Trophoblast cell (in vitro differentiated cells and primary cell): ENCODE data around the gene TAF11.

Source experiments
- DNase-seq, 2 donors: peaks; one replicate each; pipeline ENCODE4 v3.0.0-alpha.2; 2016
- H2AFZ ChIP-seq: 2 replicates; pipeline ENCODE4 v1.6.1; 2013; ENCODE audit warnings: low read length, moderate library complexity, mild to moderate bottlenecking; ENCODE audit not compliant: insufficient read depth, poor library complexity
- H2AK5ac ChIP-seq: 2 replicates; pipeline ENCODE4 v1.6.1; 2013; ENCODE audit warnings: mild to moderate bottlenecking, low read length
- H2BK120ac ChIP-seq: 2 replicates; pipeline ENCODE4 v1.6.1; 2013; ENCODE audit warnings: low read length, mild to moderate bottlenecking, moderate library complexity; ENCODE audit not compliant: insufficient read depth, poor library complexity
- H2BK12ac ChIP-seq: 2 replicates; pipeline ENCODE4 v1.6.1; 2013; ENCODE audit warnings: mild to moderate bottlenecking, low read length, moderate library complexity
- H2BK5ac ChIP-seq: 2 replicates; pipeline ENCODE4 v1.6.1; 2013; ENCODE audit warnings: low read length, low read depth, moderate library complexity, mild to moderate bottlenecking; ENCODE audit not compliant: poor library complexity
- H3K14ac ChIP-seq: 2 replicates; pipeline ENCODE4 v1.6.1; 2013; ENCODE audit warnings: mild to moderate bottlenecking, low read length
- H3K18ac ChIP-seq: 2 replicates; pipeline ENCODE4 v1.6.1; 2013; ENCODE audit warnings: mild to moderate bottlenecking, low read length
- H3K23ac ChIP-seq: 2 replicates; pipeline ENCODE4 v1.6.1; 2013; ENCODE audit warnings: low read length
- H3K27ac ChIP-seq: 2 replicates; pipeline ENCODE4 v1.5.1; 2013; ENCODE audit warnings: low read depth, mild to moderate bottlenecking, inconsistent platforms, low read length, moderate library complexity
- H3K27me3 ChIP-seq: 2 replicates; pipeline ENCODE4 v1.6.1; 2013; ENCODE audit warnings: inconsistent platforms, mild to moderate bottlenecking, low read length, moderate library complexity; ENCODE audit not compliant: insufficient read depth
- H3K36me3 ChIP-seq, 2 experiments: 1 replicate in 1 of 2; 2 replicates in 1 of 2; pipeline ENCODE4 v1.6.1; 2013; ENCODE audit warnings: low read length in 2 of 2, mild to moderate bottlenecking in 2 of 2, moderate library complexity in 1 of 2; ENCODE audit not compliant: insufficient read depth in 2 of 2, control insufficient read depth in 1 of 2
- H3K4ac ChIP-seq: 2 replicates; pipeline ENCODE4 v1.6.1; 2013; ENCODE audit warnings: low read depth, mild to moderate bottlenecking, low read length, moderate library complexity
- H3K4me1 ChIP-seq, 2 experiments: 1 replicate in 1 of 2; 2 replicates in 1 of 2; pipeline ENCODE4 v1.6.1; 2013; ENCODE audit warnings: low read length in 2 of 2, mild to moderate bottlenecking in 2 of 2, moderate library complexity in 1 of 2; ENCODE audit not compliant: insufficient read depth in 2 of 2, control insufficient read depth in 1 of 2
- H3K4me2 ChIP-seq: 2 replicates; pipeline ENCODE4 v1.6.1; 2013; ENCODE audit warnings: inconsistent platforms, mild to moderate bottlenecking, low read length, moderate library complexity
- H3K4me3 ChIP-seq: 2 replicates; pipeline ENCODE4 v1.5.1; 2013; ENCODE audit warnings: mild to moderate bottlenecking, low read depth, low read length, inconsistent platforms
- H3K79me1 ChIP-seq: one replicate; pipeline ENCODE4 v1.6.1; 2013; ENCODE audit warnings: low read length
- H3K79me2 ChIP-seq: 2 replicates; pipeline ENCODE4 v1.6.1; 2013; ENCODE audit warnings: low read length, mild to moderate bottlenecking; ENCODE audit not compliant: control insufficient read depth, insufficient read depth, poor library complexity
- H3K9ac ChIP-seq: 2 replicates; pipeline ENCODE4 v1.6.1; 2013; ENCODE audit warnings: mild to moderate bottlenecking, low read length
- H3K9me3 ChIP-seq: 2 replicates; pipeline ENCODE4 v1.6.1; 2013; ENCODE audit warnings: low read depth, mild to moderate bottlenecking, control low read depth, inconsistent platforms, low read length; ENCODE audit not compliant: insufficient read depth
- H4K12ac ChIP-seq: 2 replicates; pipeline ENCODE4 v1.6.1; 2013; ENCODE audit warnings: low read depth, mild to moderate bottlenecking, low read length, moderate library complexity
- H4K8ac ChIP-seq: 2 replicates; pipeline ENCODE4 v1.6.1; 2013; ENCODE audit warnings: low read depth, mild to moderate bottlenecking, low read length, moderate library complexity
- H4K91ac ChIP-seq: one replicate; pipeline ENCODE4 v1.6.1; 2013; ENCODE audit warnings: low read depth, mild to moderate bottlenecking, low read length, moderate library complexity
- WGBS: extraction: QIAGEN DNeasy Blood & Tissue Kit; methylation state at CpG from one replicate; pipeline ENCODE4 v1.1.7; 2013; ENCODE audit warnings: missing lambda C conversion rate; ENCODE audit not compliant: insufficient read length, insufficient coverage; ENCODE audit errors: extremely low coverage; 5-methylcytosine and 5-hydroxymethylcytosine counted together

TAF11 gene

DNA sequence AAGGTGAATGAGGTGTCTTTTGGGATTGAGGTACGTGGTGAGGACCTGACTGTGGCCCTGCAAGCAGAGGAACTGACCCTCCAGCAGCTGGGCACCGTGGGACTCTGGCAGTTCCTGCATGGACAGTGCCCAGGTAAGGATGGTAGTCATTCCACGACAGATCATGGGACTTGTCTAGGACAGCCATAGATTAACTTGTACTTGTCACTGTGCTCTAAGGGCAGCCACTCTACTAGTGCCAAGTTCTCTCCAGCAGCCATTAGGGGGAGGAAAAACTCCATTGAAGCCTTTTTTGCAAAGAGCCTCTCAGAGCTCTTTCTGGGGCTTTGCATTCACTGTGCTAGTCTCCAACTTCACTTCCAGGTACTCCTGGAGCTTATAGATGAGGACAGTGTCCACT is 20.4 kb downstream of the TAF11 start:
- no peak overlapping the region for H2BK5ac ChIP-seq
- H4K91ac ChIP-seq = no peak overlapping the region
- no peak overlapping the region for H3K14ac ChIP-seq
- no peak overlapping the region for H2AFZ ChIP-seq
- no peak overlapping the region for H3K4me3 ChIP-seq
- H2AK5ac ChIP-seq = no peak overlapping the region
- H3K4ac ChIP-seq = no peak overlapping the region
- WGBS = no CpG with 5 or more reads among the region's 3 CpGs
- no peaks in the 10 kb centered on the region for H3K27me3 ChIP-seq
- H2BK12ac ChIP-seq = no peak overlapping the region
- no peaks in the 10 kb centered on the region for H3K9me3 ChIP-seq
- H3K9ac ChIP-seq = no peak overlapping the region
- no peak overlapping the region for H4K8ac ChIP-seq
- H3K23ac ChIP-seq = no peak overlapping the region
- H3K79me2 ChIP-seq = no peaks in the 10 kb centered on the region
- no peak overlapping the region for H2BK120ac ChIP-seq
- H3K27ac ChIP-seq = no peak overlapping the region
- H3K18ac ChIP-seq = no peak overlapping the region
- no peaks in the 10 kb centered on the region for H3K79me1 ChIP-seq
- H3K36me3 ChIP-seq = peaks cover 17 to 18% of the 10 kb centered on the region in 2 experiments
- no peak overlapping the region for H4K12ac ChIP-seq
- no peak overlapping the region for H3K4me2 ChIP-seq
- H3K4me1 ChIP-seq = no peaks in the 10 kb centered on the region
- peak; percentile 32 to 58 for DNase-seq

GRCh38 chr6:34866509-34866908 is 21.3 kb downstream of the TAF11 start:
- Histone ChIP-seq H3K79me2 (no peaks in the 10 kb centered on the region), H4K8ac (no peak overlapping the region), H3K27me3 (no peaks in the 10 kb centered on the region), H2AK5ac (no peak overlapping the region), H3K18ac (no peak overlapping the region), H3K14ac (no peak overlapping the region), H4K12ac (no peak overlapping the region), H3K79me1 (no peaks in the 10 kb centered on the region), H3K4me1 (no peaks in the 10 kb centered on the region), H2BK12ac (no peak overlapping the region), H2AFZ (no peak overlapping the region), H3K9me3 (no peaks in the 10 kb centered on the region), H3K23ac (no peak overlapping the region), H3K27ac (no peak overlapping the region), H2BK5ac (no peak overlapping the region), H3K4me3 (no peak overlapping the region), H3K4ac (no peak overlapping the region), H3K36me3 (peaks cover 11% of the 10 kb centered on the region in 2 experiments), H3K4me2 (no peak overlapping the region), H3K9ac (no peak overlapping the region), H2BK120ac (no peak overlapping the region), H4K91ac (no peak overlapping the region)
- no peak for DNase-seq
- no CpG with 5 or more reads among the region's 3 CpGs for WGBS

DNA sequence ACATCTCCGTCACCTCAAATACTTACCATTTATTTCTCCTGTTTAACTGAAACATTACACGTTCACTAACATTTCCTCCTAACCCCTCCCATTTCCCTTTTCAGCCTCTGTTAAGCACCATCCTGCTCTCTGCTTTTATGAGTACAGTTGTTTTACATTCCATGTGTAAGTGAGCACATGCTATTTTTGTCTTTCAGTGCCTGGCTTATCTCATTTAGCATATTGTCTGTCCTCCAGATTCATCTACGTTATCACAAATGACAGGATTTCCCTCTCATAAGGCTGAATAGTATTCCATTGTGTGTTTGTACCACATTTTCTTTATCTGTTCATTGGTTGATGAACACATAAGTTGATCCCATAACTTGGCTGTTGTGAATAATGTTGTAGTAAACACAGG is 22.7 kb downstream of the TAF11 start:
- Histone ChIP-seq H3K36me3 (peaks cover 5 to 6% of the 10 kb centered on the region in 2 experiments), H3K9me3 (no peaks in the 10 kb centered on the region), H4K8ac (no peak overlapping the region), H3K18ac (no peak overlapping the region), H3K9ac (no peak overlapping the region), H2AFZ (no peak overlapping the region), H4K12ac (no peak overlapping the region), H2BK120ac (no peak overlapping the region), H4K91ac (no peak overlapping the region), H3K4me3 (no peak overlapping the region), H3K79me2 (no peaks in the 10 kb centered on the region), H3K79me1 (no peaks in the 10 kb centered on the region), H3K14ac (no peak overlapping the region), H2BK5ac (no peak overlapping the region), H3K4me1 (no peaks in the 10 kb centered on the region), H3K27ac (no peak overlapping the region), H3K4ac (no peak overlapping the region), H2AK5ac (no peak overlapping the region), H3K23ac (no peak overlapping the region), H3K4me2 (no peak overlapping the region), H2BK12ac (no peak overlapping the region), H3K27me3 (no peaks in the 10 kb centered on the region)
- WGBS = 100% methylated on average over 2 of the region's 3 CpGs
- no peak for DNase-seq

GRCh38 chr6:34864007-34864406 is 23.8 kb downstream of the TAF11 start:
- DNase-seq = no peak
- H3K27ac ChIP-seq = no peak overlapping the region
- no peak overlapping the region for H3K23ac ChIP-seq
- no peaks in the 10 kb centered on the region for H3K27me3 ChIP-seq
- no peak overlapping the region for H3K9ac ChIP-seq
- no peaks in the 10 kb centered on the region for H3K4me1 ChIP-seq
- H3K4me3 ChIP-seq = no peak overlapping the region
- no peak overlapping the region for H3K18ac ChIP-seq
- no peak overlapping the region for H3K14ac ChIP-seq
- H4K12ac ChIP-seq = no peak overlapping the region
- WGBS = no CpG with 5 or more reads among the region's 4 CpGs
- H2BK12ac ChIP-seq = no peak overlapping the region
- no peak overlapping the region for H2BK120ac ChIP-seq
- H3K4ac ChIP-seq = no peak overlapping the region
- H3K4me2 ChIP-seq = no peak overlapping the region
- H3K79me2 ChIP-seq = no peaks in the 10 kb centered on the region
- H3K79me1 ChIP-seq = no peaks in the 10 kb centered on the region
- H3K36me3 ChIP-seq = peaks cover 8 to 10% of the 10 kb centered on the region in 2 experiments
- H3K9me3 ChIP-seq = no peaks in the 10 kb centered on the region
- no peak overlapping the region for H2BK5ac ChIP-seq
- H4K8ac ChIP-seq = no peak overlapping the region
- no peak overlapping the region for H4K91ac ChIP-seq
- H2AFZ ChIP-seq = no peak overlapping the region
- H2AK5ac ChIP-seq = no peak overlapping the region
